HepG2 (cell line): ENCODE measurements around the gene CTDNEP1. TPM values are rescaled to one million over a fixed set of nuclear protein-coding genes. Genes with fewer than 3 reads are reported as not detected.

Source experiments
- ELF4 ChIP-seq: sonication (generic); formaldehyde crosslinking; IDR thresholded peaks from 2 replicates; pipeline ENCODE4 v1.5.0; 2020; ENCODE audit warnings: missing genetic modification reagents, mild to moderate bottlenecking, moderate library complexity, borderline replicate concordance
- FOXO1 ChIP-seq: sonication (generic); formaldehyde crosslinking; IDR thresholded peaks from 2 replicates; pipeline ENCODE4 v1.4.0; 2020; ENCODE audit warnings: missing genetic modification reagents
- GABPA ChIP-seq, 2 experiments: IDR thresholded peaks; 2 replicates each; pipeline ENCODE4 v1.6.1; 2011 to 2016; ENCODE audit warnings: low read depth in 2 of 2, low read length in 1 of 2, missing biosample characterization in 1 of 2, missing genetic modification characterization in 1 of 2
- TFAP4 ChIP-seq: sonication (generic); IDR thresholded peaks from 2 replicates; pipeline ENCODE4 v1.6.1; 2016; ENCODE audit warnings: low read depth, borderline replicate concordance
- THAP9 ChIP-seq: sonication (generic); formaldehyde crosslinking; IDR thresholded peaks from 2 replicates; pipeline ENCODE4; 2020; ENCODE audit warnings: missing genetic modification reagents, mild to moderate bottlenecking, borderline replicate concordance
- ZNF160 ChIP-seq: sonication (generic); formaldehyde crosslinking; IDR thresholded peaks from 2 replicates; pipeline ENCODE4 v1.8.0; 2022; ENCODE audit warnings: mild to moderate bottlenecking, inconsistent platforms, missing genetic modification reagents
- ZNF589 ChIP-seq: sonication (generic); formaldehyde crosslinking; conservative IDR thresholded peaks from 2 replicates; pipeline ENCODE4 v1.8.0; 2022; ENCODE audit warnings: mild to moderate bottlenecking, moderate library complexity, missing genetic modification reagents
- ZNF597 ChIP-seq: sonication (generic); formaldehyde crosslinking; IDR thresholded peaks from 2 replicates; pipeline ENCODE4 v1.5.0; 2020; ENCODE audit warnings: missing genetic modification reagents
- polyA plus RNA-seq, 8 experiments: library from polyadenylated mRNA; depleted of rRNA in 3 of 8; stranded (reverse) in 7 of 8; unstranded in 1 of 8; fragments of >200 nt; fragmentation: Illumina TruSeq in 4 of 8; extraction: Trizol in 4 of 8; gene quantifications; 2 replicates each; pipeline versions ENCODE4 v1.2.1 to v1.2.3, GENCODE V29; 2011 to 2016; ENCODE audit warnings: low read depth in 4 of 8, missing spikeins in 1 of 8, mixed read lengths in 1 of 8; ENCODE audit not compliant: insufficient read depth in 1 of 8
- total RNA-seq, 5 experiments: library from RNA; depleted of rRNA; stranded (reverse); fragments of >200 nt; fragmentation: Illumina TruSeq; extraction: Trizol; gene quantifications; 2 replicates each; pipeline ENCODE4 v1.2.3, GENCODE V29; 2016; ENCODE audit warnings: low read depth in 1 of 5
- TF ChIP-seq, protein P1 (sequence below): sonication (generic); formaldehyde crosslinking; IDR thresholded peaks from 2 replicates; pipeline ENCODE4 v1.4.0; 2020; ENCODE audit warnings: mild to moderate bottlenecking, missing genetic modification reagents
- TF ChIP-seq, protein P2 (sequence below): IDR thresholded peaks from 2 replicates; pipeline ENCODE4 v1.6.1; 2016; ENCODE audit warnings: missing compliant biosample characterization, missing genetic modification reagents, borderline replicate concordance

CTDNEP1 gene
- total and polyA plus RNA-seq, 2 of the 13 experiments (the other 11 are each of a cell fraction or from before 2014, with no cell fraction given): 19.8 to 118 TPM

- TF ChIP-seq ZNF597 (CRISPR knock-in tag): peak; percentile 70; the same call in 1 of the 2 replicates
- TF ChIP-seq ZNF160 (CRISPR knock-in tag): peak; percentile 57; the same call in 1 of the 2 replicates
- peak; percentile 78; the same call in 1 of the 2 replicates for TF ChIP-seq ZNF589
- no peak; the same call in 1 of the 2 replicates for TF ChIP-seq ELF4 (CRISPR knock-in tag)
- peak; percentile 70 for TF ChIP-seq FOXO1 (CRISPR knock-in tag)
- TF ChIP-seq, protein P1, sequence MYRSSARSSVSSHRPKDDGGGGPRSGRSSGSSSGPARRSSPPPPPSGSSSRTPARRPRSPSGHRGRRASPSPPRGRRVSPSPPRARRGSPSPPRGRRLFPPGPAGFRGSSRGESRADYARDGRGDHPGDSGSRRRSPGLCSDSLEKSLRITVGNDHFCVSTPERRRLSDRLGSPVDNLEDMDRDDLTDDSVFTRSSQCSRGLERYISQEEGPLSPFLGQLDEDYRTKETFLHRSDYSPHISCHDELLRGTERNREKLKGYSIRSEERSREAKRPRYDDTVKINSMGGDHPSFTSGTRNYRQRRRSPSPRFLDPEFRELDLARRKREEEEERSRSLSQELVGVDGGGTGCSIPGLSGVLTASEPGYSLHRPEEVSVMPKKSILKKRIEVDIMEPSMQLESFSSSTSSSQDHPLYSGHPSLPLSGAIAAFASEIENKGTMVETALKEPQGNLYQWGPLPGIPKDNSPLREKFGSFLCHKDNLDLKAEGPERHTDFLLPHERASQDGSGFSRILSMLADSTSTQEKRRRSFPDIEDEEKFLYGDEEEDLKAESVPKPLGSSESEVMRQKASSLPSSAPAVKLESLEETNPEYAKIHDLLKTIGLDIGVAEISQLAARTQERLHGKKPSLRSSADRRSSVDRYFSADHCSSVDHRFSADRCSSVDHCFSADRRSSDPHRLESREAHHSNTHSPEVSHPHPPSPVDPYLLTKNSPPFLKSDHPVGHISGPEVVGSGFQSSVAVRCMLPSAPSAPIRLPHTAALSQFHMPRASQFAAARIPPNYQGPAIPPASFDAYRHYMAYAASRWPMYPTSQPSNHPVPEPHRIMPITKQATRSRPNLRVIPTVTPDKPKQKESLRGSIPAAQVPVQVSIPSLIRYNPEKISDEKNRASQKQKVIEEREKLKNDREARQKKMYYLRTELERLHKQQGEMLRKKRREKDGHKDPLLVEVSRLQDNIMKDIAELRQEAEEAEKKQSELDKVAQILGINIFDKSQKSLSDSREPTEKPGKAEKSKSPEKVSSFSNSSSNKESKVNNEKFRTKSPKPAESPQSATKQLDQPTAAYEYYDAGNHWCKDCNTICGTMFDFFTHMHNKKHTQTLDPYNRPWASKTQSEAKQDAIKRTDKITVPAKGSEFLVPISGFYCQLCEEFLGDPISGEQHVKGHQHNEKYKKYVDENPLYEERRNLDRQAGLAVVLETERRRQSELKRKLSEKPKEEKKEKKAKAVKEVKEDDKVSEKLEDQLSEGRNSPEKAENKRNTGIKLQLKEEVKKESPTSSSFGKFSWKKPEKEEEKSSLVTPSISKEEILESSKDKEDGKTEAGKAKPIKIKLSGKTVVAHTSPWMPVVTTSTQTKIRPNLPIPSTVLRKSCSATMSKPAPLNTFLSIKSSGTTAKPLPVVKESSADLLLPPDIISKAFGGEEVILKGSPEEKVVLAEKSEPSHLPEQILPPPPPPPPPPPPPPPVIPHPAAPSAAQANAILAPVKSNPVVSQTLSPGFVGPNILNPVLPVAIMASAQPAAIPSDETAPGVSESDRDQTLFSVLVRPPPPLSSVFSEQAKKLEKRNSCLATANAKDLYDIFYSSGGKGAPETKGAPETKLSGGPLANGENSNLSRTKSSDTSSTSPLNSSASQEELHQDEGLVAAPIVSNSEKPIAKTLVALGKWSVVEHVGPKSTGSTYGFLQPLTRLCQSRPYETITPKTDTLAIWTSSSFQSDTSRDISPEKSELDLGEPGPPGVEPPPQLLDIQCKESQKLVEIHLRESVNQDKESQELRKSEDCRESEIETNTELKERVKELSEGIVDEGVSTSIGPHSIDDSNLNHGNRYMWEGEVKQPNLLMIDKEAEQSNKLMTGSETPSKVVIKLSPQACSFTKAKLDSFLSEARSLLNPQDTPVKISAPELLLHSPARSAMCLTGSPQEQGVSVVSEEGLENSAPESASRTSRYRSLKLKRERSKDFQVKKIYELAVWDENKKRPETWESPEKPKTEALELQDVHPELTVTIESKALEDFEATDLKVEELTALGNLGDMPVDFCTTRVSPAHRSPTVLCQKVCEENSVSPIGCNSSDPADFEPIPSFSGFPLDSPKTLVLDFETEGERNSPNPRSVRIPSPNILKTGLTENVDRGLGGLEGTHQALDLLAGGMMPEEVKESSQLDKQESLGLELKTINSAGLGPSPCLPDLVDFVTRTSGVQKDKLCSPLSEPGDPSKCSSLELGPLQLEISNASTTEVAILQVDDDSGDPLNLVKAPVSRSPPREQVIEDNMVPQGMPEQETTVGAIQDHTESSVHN (CRISPR knock-in tag): peak; percentile 100
- TF ChIP-seq GABPA (IDR thresholded peaks at IDR 0.05; ENCODE audit: low read depth, low read length): no peak
- TF ChIP-seq GABPA (CRISPR knock-in tag; IDR thresholded peaks at IDR 0.05; ENCODE audit: low read depth): peak; percentile 55; the same call in 1 of the 2 replicates
- TF ChIP-seq, protein P2, sequence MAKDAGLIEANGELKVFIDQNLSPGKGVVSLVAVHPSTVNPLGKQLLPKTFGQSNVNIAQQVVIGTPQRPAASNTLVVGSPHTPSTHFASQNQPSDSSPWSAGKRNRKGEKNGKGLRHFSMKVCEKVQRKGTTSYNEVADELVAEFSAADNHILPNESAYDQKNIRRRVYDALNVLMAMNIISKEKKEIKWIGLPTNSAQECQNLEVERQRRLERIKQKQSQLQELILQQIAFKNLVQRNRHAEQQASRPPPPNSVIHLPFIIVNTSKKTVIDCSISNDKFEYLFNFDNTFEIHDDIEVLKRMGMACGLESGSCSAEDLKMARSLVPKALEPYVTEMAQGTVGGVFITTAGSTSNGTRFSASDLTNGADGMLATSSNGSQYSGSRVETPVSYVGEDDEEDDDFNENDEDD: peak; percentile 93
- TF ChIP-seq TFAP4: peak; percentile 62; the same call in 1 of the 2 replicates
- TF ChIP-seq THAP9 (CRISPR knock-in tag): peak; percentile 60
Observed at GRCh38 chr17:7234083-7234951, 17.2 kb downstream of the CTDNEP1 start, which contains the start of gene DVL2 (continued).
